Liver (tissue), 3 donors: ENCODE measurements around the gene SLC11A2.

Experiments used
- ATF3 ChIP-seq: IDR thresholded peaks from 2 replicates; pipeline ENCODE4 v1.6.1; 2016; ENCODE audit warnings: antibody characterized with exemption
- CTCF ChIP-seq: fragments of 150-350 bp; IDR thresholded peaks from 2 replicates; pipeline ENCODE4 v1.5.1; 2017; ENCODE audit warnings: improper control_type of control experiment, low read depth, low read length; ENCODE audit not compliant: missing input control
- HNF4G ChIP-seq: IDR thresholded peaks from 2 replicates; pipeline ENCODE4 v1.6.1; 2016; ENCODE audit warnings: antibody characterized with exemption
- RAD21 ChIP-seq, 2 donors: IDR thresholded peaks; 2 replicates each; pipeline ENCODE4 v1.6.1; 2016; ENCODE audit warnings: antibody characterized with exemption in 2 of 2, mild to moderate bottlenecking in 2 of 2
- RXRA ChIP-seq, 2 donors: IDR thresholded peaks; 2 replicates each; pipeline ENCODE4 v1.6.1; 2017 to 2018; ENCODE audit warnings: antibody characterized with exemption in 2 of 2, mild to moderate bottlenecking in 1 of 2
- donor health status: healthy.
- donor health status: healthy.

GRCh38 chr12:51012570-51013236 lies 13.5 kb downstream of the SLC11A2 start:
- TF ChIP-seq RAD21 (IDR thresholded peaks at IDR 0.05) = no peak
- no peak for TF ChIP-seq CTCF
- no peak for TF ChIP-seq ATF3
- no peak for TF ChIP-seq HNF4G
- TF ChIP-seq RXRA (IDR thresholded peaks at IDR 0.05) = no peak
